HCT116 (cell line): Measurements from ENCODE around the gene HERC6. TPM values are rescaled to one million over a fixed set of nuclear protein-coding genes. Genes with fewer than 3 reads are reported as not detected.

Experiments
- ATAC-seq: fragments of 200-7000 bp; cut with Tn5 transposase; 2 replicates; pipeline ENCODE4 v1.9.1; 2020; ENCODE audit warnings: mild to moderate bottlenecking, moderate library complexity
- BruUV-seq: library from RNA; stranded (reverse); fragments of 400-500 nt; replicated peaks from 2 replicates; lab custom pipeline; 2021; lab: Mats Ljungman, UMichigan
- CTCF ChIA-PET: fragments of 300-600 bp; sonication (Branson Sonifier 250); formaldehyde crosslinking; loops from one replicate; lab custom pipeline; 2021; ENCODE audit warnings: antibody characterized with exemption; lab: Charles Lee
- POLR2A ChIA-PET: fragments of 300-600, 350-600 bp; sonication (Branson Sonifier 250); formaldehyde crosslinking; loops from one replicate; lab custom pipeline; 2021; ENCODE audit warnings: antibody characterized with exemption; lab: Charles Lee
- RAD21 ChIA-PET, 2 experiments: fragments of 300-600 bp; sonication (Branson Sonifier 250); formaldehyde crosslinking; loops; one replicate each; lab custom pipeline; 2023; ENCODE audit warnings: low total read pairs in 2 of 2; ENCODE audit not compliant: uncharacterized antibody in 2 of 2, unreplicated experiment in 2 of 2, low non-redundant PET in 1 of 2; lab: Charles Lee
- DNase-seq: peaks from one replicate; pipeline ENCODE4 v3.0.0-alpha.2; 2010; ENCODE audit warnings: low read depth, low spot score
- H2AFZ ChIP-seq: fragments of 200-600 bp; shearing (Covaris generic), sonication (generic); 2 replicates; pipeline ENCODE4 v1.6.1; 2017; ENCODE audit warnings: low read depth, mixed run types, mixed read lengths, antibody characterized with exemption, low read length; ENCODE audit not compliant: poor library complexity, severe bottlenecking
- H3K27ac ChIP-seq: 2 replicates; pipeline ENCODE4 v1.5.1; 2012; ENCODE audit warnings: low read depth, low read length
- H3K27me3 ChIP-seq: fragments of 200-600 bp; sonication (generic); 2 replicates; pipeline ENCODE4 v1.6.1; 2016; ENCODE audit warnings: mixed run types, low read length, mixed read lengths; ENCODE audit not compliant: insufficient read depth
- H3K36me3 ChIP-seq, 2 experiments: fragments of 200-500 bp in 1 of 2; fragments of 200-600 bp in 1 of 2; sonication (Bioruptor generic) in 1 of 2; sonication (generic) in 1 of 2; 2 replicates each; pipeline versions ENCODE4 v1.5.1 to v1.6.1; 2014 to 2016; ENCODE audit warnings: low read length in 2 of 2, inconsistent platforms in 1 of 2, mixed read lengths in 1 of 2, mixed run types in 1 of 2; ENCODE audit not compliant: insufficient read depth in 2 of 2, control insufficient read depth in 1 of 2
- H3K4me1 ChIP-seq, 2 experiments: fragments of 200-600 bp in 1 of 2; sonication (generic) in 1 of 2; 2 replicates each; pipeline versions ENCODE4 v1.5.1 to v1.6.1; 2012 to 2017; ENCODE audit warnings: low read length in 2 of 2, inconsistent platforms in 1 of 2, mild to moderate bottlenecking in 1 of 2, mixed read lengths in 1 of 2, mixed run types in 1 of 2, moderate library complexity in 1 of 2; ENCODE audit not compliant: insufficient read depth in 2 of 2, control insufficient read depth in 1 of 2
- H3K4me2 ChIP-seq: fragments of 200-600 bp; sonication (generic); 2 replicates; pipeline ENCODE4 v1.6.1; 2017; ENCODE audit warnings: mixed run types, low read length, mixed read lengths
- H3K4me3 ChIP-seq, 2 experiments: fragments of 200-600 bp in 1 of 2; sonication (generic) in 1 of 2; replicated peaks in 1 of 2; 2 replicates each; pipeline ENCODE4 v1.5.1; 2011 to 2016; ENCODE audit warnings: low read length in 2 of 2, control low read depth in 1 of 2, low read depth in 1 of 2, mild to moderate bottlenecking in 1 of 2, mixed read lengths in 1 of 2, mixed run types in 1 of 2
- H3K79me2 ChIP-seq: fragments of 200-600 bp; sonication (generic); 2 replicates; pipeline ENCODE4 v1.6.1; 2017; ENCODE audit warnings: mild to moderate bottlenecking, mixed run types, low read length, moderate library complexity, mixed read lengths; ENCODE audit not compliant: insufficient read depth
- H3K9ac ChIP-seq: fragments of 200-600 bp; sonication (generic); 2 replicates; pipeline ENCODE4 v1.6.1; 2016; ENCODE audit warnings: low read length, mixed read lengths
- H3K9me2 ChIP-seq: fragments of 200-600 bp; sonication (generic), shearing (Covaris generic); 2 replicates; pipeline ENCODE4 v1.6.1; 2017; ENCODE audit warnings: mixed run types, mild to moderate bottlenecking, moderate library complexity; ENCODE audit not compliant: insufficient read depth
- H3K9me3 ChIP-seq, 2 experiments: fragments of 200-500 bp in 1 of 2; fragments of 200-600 bp in 1 of 2; sonication (Bioruptor generic) in 1 of 2; sonication (generic) in 1 of 2; 2 replicates each; pipeline ENCODE4 v1.6.1; 2014 to 2017; ENCODE audit warnings: low read length in 2 of 2, mixed read lengths in 2 of 2, inconsistent platforms in 1 of 2, low read depth in 1 of 2, mild to moderate bottlenecking in 1 of 2, mixed run types in 1 of 2, moderate library complexity in 1 of 2; ENCODE audit not compliant: control insufficient read depth in 1 of 2, insufficient read depth in 1 of 2
- H4K20me1 ChIP-seq: fragments of 200-600 bp; sonication (generic), shearing (Covaris generic); 2 replicates; pipeline ENCODE4 v1.6.1; 2017; ENCODE audit warnings: mixed run types, mild to moderate bottlenecking, moderate library complexity; ENCODE audit not compliant: insufficient read depth
- CBX3 ChIP-seq: IDR thresholded peaks from 2 replicates; pipeline ENCODE4 v1.6.1; 2012; ENCODE audit warnings: low read depth
- CEBPB ChIP-seq: IDR thresholded peaks from 2 replicates; pipeline ENCODE4 v1.6.1; 2012; ENCODE audit warnings: low read depth
- EGR1 ChIP-seq: IDR thresholded peaks from 2 replicates; pipeline ENCODE4 v1.6.1; 2012; ENCODE audit warnings: low read depth
- ELF1 ChIP-seq: IDR thresholded peaks from 2 replicates; pipeline ENCODE4 v1.6.1; 2012; ENCODE audit warnings: low read depth, borderline replicate concordance
- EZH2 ChIP-seq: fragments of 200-600 bp; sonication (generic); IDR thresholded peaks from 2 replicates; pipeline ENCODE4 v1.6.1; 2017; ENCODE audit warnings: antibody characterized with exemption, mixed run types
- EZH2phosphoT487 ChIP-seq: fragments of 200-600 bp; IDR thresholded peaks from 2 replicates; pipeline ENCODE4 v1.6.1; 2018; ENCODE audit warnings: antibody characterized with exemption, borderline replicate concordance
- FOSL1 ChIP-seq: IDR thresholded peaks from 2 replicates; pipeline ENCODE4 v1.6.1; 2012; ENCODE audit warnings: low read depth
- POLR2A ChIP-seq: IDR thresholded peaks from 2 replicates; pipeline ENCODE4 v1.7.0; 2011; ENCODE audit warnings: borderline replicate concordance; ENCODE audit not compliant: insufficient read depth, insufficient read length; ENCODE audit errors: extremely low read depth
- RAD21 ChIP-seq: IDR thresholded peaks from 2 replicates; pipeline ENCODE4 v1.6.1; 2012; ENCODE audit warnings: low read depth, mild to moderate bottlenecking
- SIN3A ChIP-seq: IDR thresholded peaks from 2 replicates; pipeline ENCODE4 v1.6.1; 2012; ENCODE audit warnings: low read depth
- SP1 ChIP-seq: IDR thresholded peaks from 2 replicates; pipeline ENCODE4 v1.6.1; 2012; ENCODE audit warnings: low read depth
- TCF7L2 ChIP-seq: IDR thresholded peaks from 2 replicates; pipeline ENCODE4 v1.7.0; 2011; ENCODE audit warnings: borderline replicate concordance, inconsistent platforms; ENCODE audit not compliant: insufficient read depth, insufficient read length; ENCODE audit errors: extremely low read depth
- YY1 ChIP-seq: IDR thresholded peaks from 2 replicates; pipeline ENCODE4 v1.6.1; 2011; ENCODE audit warnings: low read length, low read depth, moderate library complexity, mild to moderate bottlenecking; ENCODE audit not compliant: insufficient replicate concordance; ENCODE audit errors: extremely low read depth
- ZNF274 ChIP-seq: fragments of 200-500 bp; sonication (Bioruptor generic); IDR thresholded peaks from 2 replicates; pipeline ENCODE4 v1.6.1; 2014; ENCODE audit warnings: mild to moderate bottlenecking, low read depth, low read length, inconsistent platforms
- intact Hi-C: fragments of 100-400 bp; cut with micrococcal nuclease; formaldehyde crosslinking; loops from 2 replicates; pipeline ENCODE4 v1.10.0; 2022
- total RNA-seq: library from RNA; stranded (reverse); gene quantifications from one replicate; pipeline ENCODE4 v1.2.1, GENCODE V29; 2021; ENCODE audit not compliant: unreplicated experiment
- TF ChIP-seq, protein P1 (sequence below): IDR thresholded peaks from 2 replicates; pipeline ENCODE4 v1.6.1; 2011; ENCODE audit warnings: mild to moderate bottlenecking, low read length, moderate library complexity; ENCODE audit not compliant: insufficient replicate concordance; ENCODE audit errors: extremely low read depth
- TF ChIP-seq, protein P2 (sequence below): IDR thresholded peaks from 2 replicates; pipeline ENCODE4 v1.6.1; 2012
- TF ChIP-seq, protein P3 (sequence below), 3 experiments: fragments of 200-600 bp in 1 of 3; sonication (generic) in 1 of 3; IDR thresholded peaks in 2 of 3; conservative IDR thresholded peaks in 1 of 3; 2 replicates each; pipeline ENCODE4 v1.5.1; 2012 to 2017; ENCODE audit warnings: low read depth in 2 of 3, low read length in 2 of 3, antibody characterized with exemption in 1 of 3, borderline replicate concordance in 1 of 3, control low read depth in 1 of 3, mild to moderate bottlenecking in 1 of 3, mixed read lengths in 1 of 3, mixed run types in 1 of 3, moderate library complexity in 1 of 3; ENCODE audit not compliant: insufficient read depth in 1 of 3
- TF ChIP-seq, protein P4 (sequence below): IDR thresholded peaks from 2 replicates; pipeline ENCODE4 v1.6.1; 2012; ENCODE audit warnings: low read depth

The HERC6 gene
- total RNA-seq, 1 experiment from 2014 or later, result 4.9 TPM

GRCh38 chr4:88360791-88361190 lies 17.9 kb upstream of the HERC6 start:
- no TSS peak for BruUV-seq
- no peak for DNase-seq
- Histone ChIP-seq H3K9ac (no peak overlapping the region), H3K27ac (no peak overlapping the region), H3K79me2 (no peaks in the 10 kb centered on the region), H3K9me2 (no peaks in the 10 kb centered on the region), H4K20me1 (no peaks in the 10 kb centered on the region), H3K27me3 (no peaks in the 10 kb centered on the region), H3K4me2 (no peak overlapping the region), H3K9me3 (no peaks in the 10 kb centered on the region), H2AFZ (no peak overlapping the region), H3K4me1 (no peaks in the 10 kb centered on the region), H3K4me3 (no peak overlapping the region), H3K36me3 (no peaks in the 10 kb centered on the region)
- RAD21 ChIA-PET, result no interaction called here
- ATAC-seq, result no peak
- CTCF ChIA-PET, result interaction anchor here (1.8 kb wide), 1 partner anchor 9 kb away, joined by 5 read pairs; no protein-coding TSS in a partner anchor
- POLR2A ChIA-PET, result no interaction called here
- intact Hi-C loops, result no loop called here
- no peak for TF ChIP-seq YY1
- TF ChIP-seq, protein P1, sequence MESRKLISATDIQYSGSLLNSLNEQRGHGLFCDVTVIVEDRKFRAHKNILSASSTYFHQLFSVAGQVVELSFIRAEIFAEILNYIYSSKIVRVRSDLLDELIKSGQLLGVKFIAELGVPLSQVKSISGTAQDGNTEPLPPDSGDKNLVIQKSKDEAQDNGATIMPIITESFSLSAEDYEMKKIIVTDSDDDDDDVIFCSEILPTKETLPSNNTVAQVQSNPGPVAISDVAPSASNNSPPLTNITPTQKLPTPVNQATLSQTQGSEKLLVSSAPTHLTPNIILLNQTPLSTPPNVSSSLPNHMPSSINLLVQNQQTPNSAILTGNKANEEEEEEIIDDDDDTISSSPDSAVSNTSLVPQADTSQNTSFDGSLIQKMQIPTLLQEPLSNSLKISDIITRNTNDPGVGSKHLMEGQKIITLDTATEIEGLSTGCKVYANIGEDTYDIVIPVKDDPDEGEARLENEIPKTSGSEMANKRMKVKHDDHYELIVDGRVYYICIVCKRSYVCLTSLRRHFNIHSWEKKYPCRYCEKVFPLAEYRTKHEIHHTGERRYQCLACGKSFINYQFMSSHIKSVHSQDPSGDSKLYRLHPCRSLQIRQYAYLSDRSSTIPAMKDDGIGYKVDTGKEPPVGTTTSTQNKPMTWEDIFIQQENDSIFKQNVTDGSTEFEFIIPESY, result no peak
- no peak for TF ChIP-seq EGR1
- TF ChIP-seq CBX3, result no peak
- TF ChIP-seq, protein P2, sequence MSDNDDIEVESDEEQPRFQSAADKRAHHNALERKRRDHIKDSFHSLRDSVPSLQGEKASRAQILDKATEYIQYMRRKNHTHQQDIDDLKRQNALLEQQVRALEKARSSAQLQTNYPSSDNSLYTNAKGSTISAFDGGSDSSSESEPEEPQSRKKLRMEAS, result no peak
- TF ChIP-seq ELF1, result no peak
- TF ChIP-seq TCF7L2, result no peak
- TF ChIP-seq POLR2A, result no peak
- TF ChIP-seq, protein P3, sequence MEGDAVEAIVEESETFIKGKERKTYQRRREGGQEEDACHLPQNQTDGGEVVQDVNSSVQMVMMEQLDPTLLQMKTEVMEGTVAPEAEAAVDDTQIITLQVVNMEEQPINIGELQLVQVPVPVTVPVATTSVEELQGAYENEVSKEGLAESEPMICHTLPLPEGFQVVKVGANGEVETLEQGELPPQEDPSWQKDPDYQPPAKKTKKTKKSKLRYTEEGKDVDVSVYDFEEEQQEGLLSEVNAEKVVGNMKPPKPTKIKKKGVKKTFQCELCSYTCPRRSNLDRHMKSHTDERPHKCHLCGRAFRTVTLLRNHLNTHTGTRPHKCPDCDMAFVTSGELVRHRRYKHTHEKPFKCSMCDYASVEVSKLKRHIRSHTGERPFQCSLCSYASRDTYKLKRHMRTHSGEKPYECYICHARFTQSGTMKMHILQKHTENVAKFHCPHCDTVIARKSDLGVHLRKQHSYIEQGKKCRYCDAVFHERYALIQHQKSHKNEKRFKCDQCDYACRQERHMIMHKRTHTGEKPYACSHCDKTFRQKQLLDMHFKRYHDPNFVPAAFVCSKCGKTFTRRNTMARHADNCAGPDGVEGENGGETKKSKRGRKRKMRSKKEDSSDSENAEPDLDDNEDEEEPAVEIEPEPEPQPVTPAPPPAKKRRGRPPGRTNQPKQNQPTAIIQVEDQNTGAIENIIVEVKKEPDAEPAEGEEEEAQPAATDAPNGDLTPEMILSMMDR (IDR thresholded peaks at IDR 0.05 in 2 of 3, conservative IDR thresholded peaks at IDR 0.05 in 1 of 3; ENCODE audit: borderline replicate concordance in 1 of 3, insufficient read depth in 1 of 3, low read depth in 2 of 3, low read length in 2 of 3), result no peak
- no peak for TF ChIP-seq ZNF274
- no peak for TF ChIP-seq SP1
- TF ChIP-seq FOSL1, result no peak
- TF ChIP-seq, protein P4, sequence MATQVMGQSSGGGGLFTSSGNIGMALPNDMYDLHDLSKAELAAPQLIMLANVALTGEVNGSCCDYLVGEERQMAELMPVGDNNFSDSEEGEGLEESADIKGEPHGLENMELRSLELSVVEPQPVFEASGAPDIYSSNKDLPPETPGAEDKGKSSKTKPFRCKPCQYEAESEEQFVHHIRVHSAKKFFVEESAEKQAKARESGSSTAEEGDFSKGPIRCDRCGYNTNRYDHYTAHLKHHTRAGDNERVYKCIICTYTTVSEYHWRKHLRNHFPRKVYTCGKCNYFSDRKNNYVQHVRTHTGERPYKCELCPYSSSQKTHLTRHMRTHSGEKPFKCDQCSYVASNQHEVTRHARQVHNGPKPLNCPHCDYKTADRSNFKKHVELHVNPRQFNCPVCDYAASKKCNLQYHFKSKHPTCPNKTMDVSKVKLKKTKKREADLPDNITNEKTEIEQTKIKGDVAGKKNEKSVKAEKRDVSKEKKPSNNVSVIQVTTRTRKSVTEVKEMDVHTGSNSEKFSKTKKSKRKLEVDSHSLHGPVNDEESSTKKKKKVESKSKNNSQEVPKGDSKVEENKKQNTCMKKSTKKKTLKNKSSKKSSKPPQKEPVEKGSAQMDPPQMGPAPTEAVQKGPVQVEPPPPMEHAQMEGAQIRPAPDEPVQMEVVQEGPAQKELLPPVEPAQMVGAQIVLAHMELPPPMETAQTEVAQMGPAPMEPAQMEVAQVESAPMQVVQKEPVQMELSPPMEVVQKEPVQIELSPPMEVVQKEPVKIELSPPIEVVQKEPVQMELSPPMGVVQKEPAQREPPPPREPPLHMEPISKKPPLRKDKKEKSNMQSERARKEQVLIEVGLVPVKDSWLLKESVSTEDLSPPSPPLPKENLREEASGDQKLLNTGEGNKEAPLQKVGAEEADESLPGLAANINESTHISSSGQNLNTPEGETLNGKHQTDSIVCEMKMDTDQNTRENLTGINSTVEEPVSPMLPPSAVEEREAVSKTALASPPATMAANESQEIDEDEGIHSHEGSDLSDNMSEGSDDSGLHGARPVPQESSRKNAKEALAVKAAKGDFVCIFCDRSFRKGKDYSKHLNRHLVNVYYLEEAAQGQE, result no peak
- no peak for TF ChIP-seq SIN3A
- TF ChIP-seq EZH2phosphoT487, result no peak
- no peak for TF ChIP-seq RAD21
- TF ChIP-seq CEBPB, result no peak
- TF ChIP-seq EZH2, result no peak
